HG02623 (cell line): Measurements from ENCODE around the gene RAB14.
"Not testable (repeated sequence)": the region's sequence is repeated elsewhere in the genome, so short reads cannot be mapped to it uniquely, and the experiment has no call there.

Source experiments
- ATAC-seq: cut with Tn5 transposase; IDR thresholded peaks from one replicate; pipeline ENCODE4 v1.9.1; 2021; ENCODE audit warnings: moderate library complexity; ENCODE audit not compliant: unreplicated experiment

Gene RAB14

DNA sequence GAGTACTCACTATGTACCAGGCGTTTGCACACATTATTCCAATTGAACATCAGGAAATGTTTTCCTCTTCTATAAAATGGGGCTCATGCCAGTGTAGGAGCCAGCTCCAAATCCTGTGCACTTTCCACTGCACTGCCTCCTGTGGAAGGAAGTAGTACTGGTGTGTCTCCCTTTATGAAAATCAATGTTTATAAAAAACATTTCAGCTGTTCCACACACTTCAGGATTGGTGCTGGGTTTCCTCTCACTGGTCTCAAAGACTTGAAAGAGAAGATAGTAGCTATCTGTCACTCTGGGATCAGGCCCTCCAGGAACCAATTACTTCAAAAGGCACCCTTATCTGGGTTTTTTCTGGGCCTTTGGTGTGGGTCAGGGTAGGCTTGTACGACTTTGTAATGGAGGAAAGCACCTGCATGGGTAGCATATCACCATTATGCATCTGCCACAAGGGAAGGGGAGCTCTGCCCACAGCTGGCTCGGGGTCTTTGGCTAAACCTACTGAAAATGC, 32.5 kb downstream of the RAB14 start:
- no peak for ATAC-seq

DNA sequence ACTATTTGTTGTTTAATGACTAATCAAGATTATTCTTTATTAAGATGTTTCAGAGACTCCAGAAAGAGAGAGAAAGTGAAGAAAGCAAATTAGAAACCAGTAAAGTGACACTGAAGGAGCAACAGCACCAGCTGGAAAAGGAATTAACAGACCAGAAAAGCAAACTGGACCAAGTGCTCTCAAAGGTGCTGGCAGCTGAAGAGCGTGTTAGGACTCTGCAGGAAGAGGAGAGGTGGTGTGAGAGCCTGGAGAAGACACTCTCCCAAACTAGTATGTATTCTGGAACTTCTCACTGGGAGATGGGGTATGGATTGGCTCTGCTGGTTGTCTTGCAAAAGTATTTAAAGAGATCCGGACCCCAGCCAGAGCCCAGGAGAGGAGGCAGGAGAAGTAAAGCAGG, 33.6 kb downstream of the RAB14 start:
- ATAC-seq, result no peak

DNA sequence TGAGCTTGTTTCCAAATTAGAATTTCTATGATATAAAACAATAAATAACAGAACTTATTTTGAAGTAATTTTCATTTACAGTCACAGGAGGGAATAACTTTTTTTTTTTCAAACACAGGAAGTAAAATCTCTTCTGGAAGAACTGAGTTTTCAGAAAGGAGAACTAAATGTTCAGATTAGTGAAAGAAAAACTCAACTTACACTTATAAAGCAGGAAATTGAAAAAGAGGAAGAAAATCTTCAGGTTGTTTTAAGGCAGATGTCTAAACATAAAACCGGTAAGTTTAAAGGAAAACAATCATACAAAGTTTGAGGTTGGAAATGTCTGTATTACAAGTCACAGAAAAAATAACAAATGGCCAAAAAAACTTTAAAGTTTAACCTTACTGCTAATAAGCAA, 41.6 kb downstream of the RAB14 start:
- ATAC-seq, result no peak

DNA sequence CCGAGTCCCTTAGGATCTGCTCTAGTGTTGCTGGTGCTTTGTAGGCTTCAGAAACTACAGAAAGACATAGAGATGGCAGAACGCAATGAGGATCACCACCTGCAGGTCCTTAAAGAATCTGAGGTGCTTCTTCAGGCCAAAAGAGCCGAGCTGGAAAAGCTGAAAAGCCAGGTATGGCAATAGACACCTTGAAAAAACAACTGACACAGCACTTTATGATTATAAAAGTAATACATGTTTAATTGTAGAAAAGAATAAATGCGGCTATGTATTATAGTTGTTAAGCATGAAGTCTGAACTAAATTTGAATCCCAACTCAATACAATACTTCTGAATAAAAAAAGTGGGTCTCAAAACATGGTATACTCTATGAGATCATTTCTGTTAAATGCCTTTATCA, 43.7 kb downstream of the RAB14 start:
- no peak for ATAC-seq

DNA sequence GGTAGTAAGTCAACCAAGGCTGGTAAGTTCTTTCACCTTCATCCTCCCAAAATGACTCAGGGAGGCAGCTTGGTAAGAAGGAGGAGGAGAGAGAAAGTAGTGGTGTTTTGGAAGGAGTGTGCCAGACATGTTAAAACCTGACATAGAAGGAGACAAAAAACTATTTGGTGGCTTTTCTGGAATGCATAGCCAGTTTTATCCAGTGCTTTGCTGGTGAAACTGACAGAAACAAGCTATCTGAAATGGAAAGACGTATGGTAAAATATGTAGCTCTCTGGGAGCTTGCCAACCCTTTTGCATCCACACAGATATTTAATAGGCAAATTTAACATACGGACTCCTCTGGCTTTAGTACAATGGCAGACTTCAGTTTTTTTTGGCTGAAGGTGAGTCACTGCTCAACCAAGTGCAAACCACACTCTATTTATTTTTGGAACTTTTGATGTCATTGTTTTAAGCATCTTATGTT, 45.4 kb downstream of the RAB14 start:
- peak; percentile 66 for ATAC-seq

DNA sequence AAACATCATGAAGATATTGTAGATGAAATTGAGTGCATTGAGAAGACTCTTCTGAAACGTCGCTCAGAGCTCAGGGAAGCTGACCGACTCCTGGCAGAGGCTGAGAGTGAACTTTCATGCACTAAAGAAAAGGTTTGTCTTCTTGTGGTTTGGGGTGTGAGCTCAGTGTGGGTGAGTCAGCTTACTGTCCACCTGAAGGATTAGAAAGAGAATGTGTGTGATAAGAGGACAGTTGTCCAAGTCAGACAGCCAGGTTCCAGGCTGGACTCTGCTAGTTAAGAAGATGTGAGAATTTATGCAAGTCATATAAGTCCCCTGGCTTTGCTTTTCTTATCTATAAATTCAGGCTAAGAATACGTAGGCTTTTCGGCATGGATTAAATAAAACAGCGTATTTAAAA, 46.9 kb downstream of the RAB14 start:
- ATAC-seq, result no peak

DNA sequence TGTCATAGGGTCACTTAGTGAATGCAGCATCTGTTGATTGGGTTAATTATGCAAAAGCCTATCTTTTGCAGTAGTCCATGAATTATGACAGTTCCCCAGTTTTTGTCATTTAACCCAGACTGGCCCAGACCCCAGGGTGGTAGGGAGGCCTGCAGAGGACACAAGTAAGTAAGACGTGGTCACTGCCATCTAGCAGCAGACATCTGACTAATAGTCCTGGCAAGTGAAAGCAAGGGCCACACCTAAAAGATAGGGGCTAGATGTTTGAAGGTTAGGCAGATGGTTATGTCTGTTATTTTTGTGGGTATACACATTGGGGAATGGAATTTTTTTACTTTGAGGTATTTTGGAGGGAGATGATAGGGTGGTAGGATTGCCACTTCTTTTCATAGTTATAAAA, 48.0 kb downstream of the RAB14 start:
- no peak for ATAC-seq

DNA sequence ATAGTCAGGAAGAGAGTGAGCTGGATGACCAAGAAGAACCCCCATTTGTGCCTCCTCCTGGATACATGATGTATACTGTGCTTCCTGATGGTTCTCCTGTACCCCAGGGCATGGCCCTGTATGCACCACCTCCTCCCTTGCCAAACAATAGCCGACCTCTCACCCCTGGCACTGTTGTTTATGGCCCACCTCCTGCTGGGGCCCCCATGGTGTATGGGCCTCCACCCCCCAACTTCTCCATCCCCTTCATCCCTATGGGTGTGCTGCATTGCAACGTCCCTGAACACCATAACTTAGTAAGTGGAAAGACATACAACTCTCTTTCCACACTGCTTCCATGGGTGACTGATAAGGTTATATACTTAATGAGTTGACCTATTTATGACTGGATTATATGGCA, 51.5 kb downstream of the RAB14 start:
- no peak for ATAC-seq

DNA sequence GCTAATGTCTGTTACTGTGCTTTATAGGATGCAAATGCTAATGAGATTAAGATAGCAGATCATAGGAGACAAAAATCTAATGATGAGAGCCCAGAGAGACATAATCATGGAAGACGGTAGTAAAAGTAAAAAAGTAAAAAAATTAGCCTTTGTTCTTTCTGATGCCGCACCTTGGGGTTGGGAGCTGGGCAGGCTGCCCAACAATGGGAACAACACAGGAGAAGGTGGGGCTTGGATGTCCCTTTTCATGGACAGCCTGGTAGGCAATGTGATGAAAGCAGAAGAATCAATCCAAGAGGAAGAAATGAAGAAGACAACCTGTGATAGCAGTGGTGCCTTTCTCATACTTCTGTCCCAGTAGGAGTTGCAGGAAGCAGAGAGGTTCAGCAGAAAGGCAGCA, 57.2 kb downstream of the RAB14 start:
- no peak for ATAC-seq

DNA sequence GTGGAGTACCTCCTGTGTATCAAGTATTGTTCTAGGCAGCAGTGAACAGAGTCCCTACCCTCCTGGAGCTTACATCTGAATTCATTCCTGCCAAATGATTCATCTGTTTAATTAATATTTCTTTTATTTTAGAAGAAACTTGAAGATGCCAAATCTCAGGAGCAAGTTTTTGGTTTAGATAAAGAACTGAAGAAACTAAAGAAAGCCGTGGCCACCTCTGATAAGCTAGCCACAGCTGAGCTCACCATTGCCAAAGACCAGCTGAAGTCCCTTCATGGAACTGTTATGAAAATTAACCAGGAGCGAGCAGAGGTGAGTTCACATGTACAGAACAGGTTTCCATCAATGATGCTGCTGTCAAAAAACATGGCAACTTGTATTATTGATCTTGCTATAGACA, 57.9 kb downstream of the RAB14 start:
- ATAC-seq, result no peak

DNA sequence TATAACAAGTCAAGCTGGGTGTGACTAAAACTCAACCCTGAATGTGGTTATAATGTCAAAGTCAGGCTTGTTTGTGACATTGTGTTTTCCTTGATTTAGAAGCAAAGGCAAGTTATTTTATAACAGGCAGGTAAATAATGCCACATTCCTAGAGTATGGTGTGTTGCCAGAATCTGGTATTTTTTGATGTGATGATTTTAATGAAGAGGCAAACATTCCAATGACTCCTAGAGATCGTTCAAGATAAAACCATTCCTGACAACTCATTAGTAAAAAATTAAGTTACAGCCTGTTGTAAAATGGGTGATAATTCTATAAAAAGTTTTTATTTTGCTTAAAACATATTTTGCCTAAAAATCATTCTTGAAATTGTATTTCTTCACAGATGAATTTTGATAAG, 60.0 kb downstream of the RAB14 start:
- ATAC-seq, result no peak

DNA sequence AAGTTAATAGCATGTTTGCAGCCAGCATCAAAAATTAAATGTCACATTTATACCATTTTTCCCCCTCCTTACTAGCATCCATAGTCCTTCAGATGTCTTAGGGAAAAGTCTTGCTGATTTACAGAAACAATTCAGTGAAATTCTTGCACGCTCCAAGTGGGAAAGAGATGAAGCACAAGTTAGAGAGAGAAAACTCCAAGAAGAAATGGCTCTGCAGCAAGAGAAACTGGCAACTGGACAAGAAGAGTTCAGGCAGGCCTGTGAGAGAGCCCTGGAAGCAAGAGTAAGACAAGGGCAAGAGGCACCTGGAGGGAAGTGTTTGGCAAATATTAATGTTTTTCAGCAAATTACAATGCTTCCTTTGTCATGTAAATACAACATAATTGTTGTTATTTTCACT, 60.4 kb downstream of the RAB14 start:
- ATAC-seq, result no peak

DNA sequence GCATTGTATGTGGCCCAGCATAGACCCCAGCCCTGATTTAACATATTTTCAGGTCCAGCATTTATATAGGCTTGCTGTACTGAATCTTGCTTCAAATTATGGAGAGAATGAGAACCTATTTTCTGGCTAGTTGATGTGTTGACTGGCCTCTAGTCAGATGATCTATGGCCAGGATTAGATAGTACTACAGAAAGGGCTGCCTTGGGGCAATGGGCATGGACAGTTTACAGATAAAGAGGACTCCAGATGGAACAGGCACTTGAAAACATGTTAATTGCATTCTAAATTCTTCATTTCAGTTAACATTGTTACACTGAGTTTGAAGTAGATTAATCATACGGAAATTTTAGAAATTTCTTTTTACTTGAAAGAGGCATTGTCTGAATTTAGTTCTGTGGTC, 61.5 kb downstream of the RAB14 start:
- ATAC-seq, result no peak

DNA sequence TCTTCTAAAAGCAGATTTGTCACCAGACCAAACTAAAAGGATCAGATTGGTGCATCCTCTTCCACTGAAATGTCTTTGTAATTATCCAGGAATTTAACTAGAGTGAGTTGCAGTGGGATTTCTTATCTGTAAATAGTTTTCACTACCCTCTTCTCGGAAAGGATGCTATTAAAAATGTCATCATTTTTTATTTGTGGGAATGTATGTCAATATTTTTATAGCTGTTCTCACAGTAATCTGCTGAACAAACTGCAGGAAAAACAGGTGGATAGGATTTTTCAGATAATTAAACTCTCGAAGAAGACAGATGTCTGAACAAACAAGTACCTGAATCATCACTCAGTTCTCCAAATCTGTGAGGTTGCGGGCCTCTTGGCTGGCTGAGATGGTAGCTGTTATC, 62.7 kb downstream of the RAB14 start:
- no peak for ATAC-seq

DNA sequence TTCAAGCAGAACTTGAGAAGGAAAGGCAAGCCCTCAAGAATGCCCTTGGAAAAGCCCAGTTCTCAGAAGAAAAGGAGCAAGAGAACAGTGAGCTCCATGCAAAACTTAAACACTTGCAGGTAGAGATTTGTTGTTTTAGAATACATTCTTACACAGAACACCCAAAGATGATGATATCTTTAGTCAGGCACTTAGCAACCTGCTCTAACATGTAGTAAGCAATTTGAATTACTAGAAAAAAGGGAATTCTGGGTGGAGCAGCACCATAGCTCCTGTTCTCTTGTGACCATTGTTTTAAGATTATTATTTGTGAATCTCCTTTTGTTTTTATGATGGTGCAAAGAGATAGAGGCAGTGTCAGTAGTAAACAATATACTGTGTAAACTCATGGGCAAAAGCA, 63.1 kb downstream of the RAB14 start:
- no peak for ATAC-seq

DNA sequence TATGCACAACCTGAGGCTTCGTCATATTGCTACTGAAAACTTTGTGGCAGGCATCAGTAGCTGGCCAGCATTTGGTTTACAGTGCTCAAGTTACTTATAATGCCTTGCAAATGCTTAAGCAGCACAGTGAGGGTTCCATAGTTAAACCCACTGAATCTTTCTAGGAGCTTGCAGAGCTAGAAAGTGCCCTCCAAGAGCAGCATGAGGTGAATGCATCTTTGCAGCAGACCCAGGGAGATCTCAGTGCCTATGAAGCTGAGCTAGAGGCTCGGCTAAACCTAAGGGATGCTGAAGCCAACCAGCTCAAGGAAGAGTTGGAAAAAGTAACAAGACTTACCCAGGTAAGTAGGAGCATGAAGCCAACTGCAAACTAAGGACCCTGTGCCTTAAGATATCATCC, 66.0 kb downstream of the RAB14 start:
- ATAC-seq, result no peak

DNA sequence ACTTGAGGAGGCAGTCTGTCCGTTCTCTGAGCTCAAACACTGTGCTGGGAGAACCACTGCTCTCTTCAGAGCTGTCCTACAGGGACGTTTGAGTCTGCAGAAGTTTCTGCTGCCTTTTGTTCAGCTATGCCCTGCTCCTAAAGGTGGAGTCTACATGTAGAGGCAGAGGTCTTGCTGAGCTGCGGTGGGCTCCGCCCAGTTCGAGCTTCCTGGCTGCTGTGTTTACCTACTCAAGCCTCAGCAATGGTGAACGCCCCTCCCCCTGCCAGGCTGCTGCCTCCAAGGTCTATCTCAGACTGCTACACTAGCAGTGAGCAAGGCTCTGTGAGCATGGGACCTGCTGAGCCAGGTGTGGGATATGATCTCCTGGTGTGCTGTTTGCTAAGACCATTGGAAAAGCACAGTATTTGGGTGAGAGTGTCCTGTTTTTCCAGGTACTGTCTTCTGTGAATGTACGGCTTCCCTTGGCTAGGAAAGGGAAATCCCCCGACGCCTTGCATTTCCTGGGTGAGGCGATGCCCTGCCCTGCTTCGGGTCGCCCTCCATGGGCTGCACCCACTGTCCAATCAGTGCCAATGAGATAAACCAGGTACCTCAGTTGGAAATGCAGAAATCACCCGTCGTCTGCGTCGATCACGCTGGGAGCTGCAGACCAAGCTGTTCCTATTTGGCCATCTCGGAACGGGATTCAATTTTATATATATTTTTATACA, 68.4 kb downstream of the RAB14 start:
- no peak for ATAC-seq

DNA sequence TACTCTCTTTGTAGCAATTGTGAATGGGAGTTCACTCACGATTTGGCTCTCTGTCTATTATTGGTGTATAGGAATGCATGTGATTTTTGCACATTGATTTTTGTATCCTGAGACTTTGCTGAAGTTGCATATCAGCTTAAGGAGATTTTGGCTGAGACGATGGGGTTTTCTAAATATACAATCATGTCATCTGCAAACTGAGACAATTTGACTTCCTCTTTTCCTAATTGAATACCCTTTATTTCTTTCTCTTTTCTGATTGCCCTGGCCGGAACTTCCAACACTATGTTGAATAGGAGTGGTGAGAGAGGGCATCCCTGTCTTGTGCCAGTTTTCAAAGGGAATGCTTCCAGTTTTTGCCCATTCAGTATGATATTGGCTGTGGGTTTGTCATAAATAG, 72.3 kb downstream of the RAB14 start:
- not testable (repeated sequence) for ATAC-seq
